Stimulated activated CD8-positive, alpha-beta memory T cell treated with anti-CD3 and anti-CD28 coated beads, Interleukin-12 subunit alpha, Interleukin-12 subunit beta, amount 100 ng/mL, for 1 hour (primary cell): Measurements from ENCODE around the gene TRIM29.

Experiments
- DNase-seq: peaks from one replicate; pipeline ENCODE4 v3.0.0-alpha.2; 2020; ENCODE audit warnings: low read depth

Gene TRIM29

GRCh38 chr11:120061761-120062560 lies 76.0 kb downstream of the TRIM29 start:
- no peak for DNase-seq
